IMR-90 (cell line): ENCODE measurements around the gene SLC66A2. TPM values are rescaled to one million over a fixed set of nuclear protein-coding genes. Genes with fewer than 3 reads are reported as not detected.

Experiments used
- ATAC-seq: fragments of 200-7000 bp; cut with Tn5 transposase; 2 replicates; pipeline ENCODE4 v1.9.1; 2020; ENCODE audit warnings: low read depth, mild to moderate bottlenecking, moderate library complexity
- BruUV-seq: library from RNA; stranded (reverse); fragments of 400-500 nt; replicated peaks from 2 replicates; lab custom pipeline; 2021; lab: Mats Ljungman, UMichigan
- CTCF ChIA-PET: fragments of 300-600 bp; formaldehyde crosslinking; extraction: SDS; loops from one replicate; lab custom pipeline; 2021; ENCODE audit warnings: antibody characterized with exemption; lab: Yijun Ruan, JAX
- POLR2A ChIA-PET: fragments of 300-600 bp; sonication (Branson Sonifier 250); formaldehyde crosslinking; loops from one replicate; lab custom pipeline; 2022; ENCODE audit warnings: antibody characterized with exemption; ENCODE audit not compliant: unreplicated experiment; lab: Charles Lee
- DNase-seq: peaks from one replicate; pipeline ENCODE4 v3.0.0; 2013
- H2AFZ ChIP-seq: replicated peaks from 2 replicates; pipeline ENCODE3; 2013; ENCODE audit warnings: low read length, mild to moderate bottlenecking; ENCODE audit not compliant: poor library complexity
- H2AK5ac ChIP-seq: 2 replicates; pipeline ENCODE4 v1.6.1; 2013; ENCODE audit warnings: low read depth, low read length, inconsistent platforms
- H2AK9ac ChIP-seq: replicated peaks from 2 replicates; pipeline ENCODE3; 2013; ENCODE audit warnings: mild to moderate bottlenecking, low read depth, low read length, moderate library complexity; ENCODE audit not compliant: poor library complexity
- H2BK120ac ChIP-seq: 2 replicates; pipeline ENCODE4 v1.6.1; 2013; ENCODE audit warnings: low read depth, low read length, inconsistent platforms
- H2BK15ac ChIP-seq: 3 replicates; pipeline ENCODE4 v1.6.1; 2013; ENCODE audit warnings: low read depth, low read length, inconsistent platforms
- H2BK20ac ChIP-seq: 2 replicates; pipeline ENCODE4 v1.6.1; 2013; ENCODE audit warnings: low read depth, mild to moderate bottlenecking, inconsistent platforms, low read length, moderate library complexity
- H2BK5ac ChIP-seq: 2 replicates; pipeline ENCODE4 v1.6.1; 2013; ENCODE audit warnings: mild to moderate bottlenecking, low read depth, low read length, inconsistent platforms; ENCODE audit not compliant: poor library complexity, severe bottlenecking
- H3K14ac ChIP-seq: replicated peaks from 2 replicates; pipeline ENCODE4 v1.6.1; 2013; ENCODE audit warnings: low read depth, low read length, inconsistent platforms
- H3K18ac ChIP-seq: 2 replicates; pipeline ENCODE4 v1.6.1; 2013; ENCODE audit warnings: low read depth, low read length, control low read depth
- H3K23ac ChIP-seq: 2 replicates; pipeline ENCODE4 v1.6.1; 2013; ENCODE audit warnings: low read depth, low read length, inconsistent platforms
- H3K27ac ChIP-seq: 2 replicates; pipeline ENCODE4 v1.5.1; 2013; ENCODE audit warnings: mild to moderate bottlenecking, control low read depth, low read length; ENCODE audit not compliant: insufficient read depth
- H3K27me3 ChIP-seq: 2 replicates; pipeline ENCODE4 v1.6.1; 2013; ENCODE audit warnings: low read length; ENCODE audit not compliant: control insufficient read depth, insufficient read depth
- H3K36me3 ChIP-seq: 2 replicates; pipeline ENCODE4 v1.6.1; 2013; ENCODE audit warnings: low read length, mixed read lengths; ENCODE audit not compliant: control insufficient read depth, insufficient read depth
- H3K4ac ChIP-seq: 2 replicates; pipeline ENCODE4 v1.6.1; 2013; ENCODE audit warnings: low read depth, low read length, inconsistent platforms
- H3K4me1 ChIP-seq: 2 replicates; pipeline ENCODE4 v1.6.1; 2013; ENCODE audit warnings: low read length, mixed read lengths; ENCODE audit not compliant: control insufficient read depth, insufficient read depth
- H3K4me2 ChIP-seq: 2 replicates; pipeline ENCODE4 v1.6.1; 2013; ENCODE audit warnings: low read depth, mild to moderate bottlenecking, control low read depth, low read length, moderate library complexity
- H3K4me3 ChIP-seq: 2 replicates; pipeline ENCODE4 v1.5.1; 2013; ENCODE audit warnings: low read depth, mild to moderate bottlenecking, control low read depth, low read length, moderate library complexity; ENCODE audit not compliant: insufficient read depth
- H3K56ac ChIP-seq: 2 replicates; pipeline ENCODE4 v1.6.1; 2013; ENCODE audit warnings: low read length, inconsistent platforms; ENCODE audit not compliant: insufficient read depth; ENCODE audit errors: extremely low read depth
- H3K79me1 ChIP-seq, 2 experiments: 2 replicates each; pipeline ENCODE4 v1.6.1; 2013; ENCODE audit warnings: low read length in 2 of 2, inconsistent platforms in 1 of 2, low read depth in 1 of 2
- H3K9ac ChIP-seq: 2 replicates; pipeline ENCODE4 v1.6.1; 2013; ENCODE audit warnings: low read depth, low read length, control low read depth
- H3K9me1 ChIP-seq: 2 replicates; pipeline ENCODE4 v1.6.1; 2013; ENCODE audit warnings: low read length, inconsistent platforms; ENCODE audit not compliant: insufficient read depth
- H3K9me3 ChIP-seq: 2 replicates; pipeline ENCODE4 v1.6.1; 2013; ENCODE audit warnings: low read length; ENCODE audit not compliant: control insufficient read depth, insufficient read depth
- H4K20me1 ChIP-seq: 2 replicates; pipeline ENCODE4 v1.6.1; 2013; ENCODE audit warnings: low read length, inconsistent platforms; ENCODE audit not compliant: insufficient read depth
- H4K5ac ChIP-seq: 2 replicates; pipeline ENCODE4 v1.6.1; 2013; ENCODE audit warnings: mild to moderate bottlenecking, low read depth, low read length, control low read depth
- H4K8ac ChIP-seq, 2 experiments: 2 replicates each; pipeline ENCODE4 v1.6.1; 2013; ENCODE audit warnings: low read depth in 2 of 2, low read length in 2 of 2, control low read depth in 1 of 2, inconsistent platforms in 1 of 2
- H4K91ac ChIP-seq: 2 replicates; pipeline ENCODE4 v1.6.1; 2013; ENCODE audit warnings: low read depth, low read length, inconsistent platforms; ENCODE audit not compliant: insufficient read depth
- CEBPB ChIP-seq: IDR thresholded peaks from 2 replicates; pipeline ENCODE4 v1.6.1; 2012; ENCODE audit warnings: low read depth, low read length, improper control_type of control experiment
- WGBS, 2 experiments: methylation state at CpG; one replicate each; pipeline versions ENCODE4 v1.1.5 to v1.1.7; 2013; ENCODE audit warnings: missing lambda C conversion rate in 2 of 2; ENCODE audit not compliant: insufficient read length in 1 of 2; ENCODE audit errors: extremely low coverage in 2 of 2; 5-methylcytosine and 5-hydroxymethylcytosine counted together
- dilution Hi-C: fragments of 300-500 bp; cut with HindIII; formaldehyde crosslinking; loops from one replicate; pipeline ENCODE4 v1.14.3; 2018; ENCODE audit warnings: low sequenced_read_pairs; ENCODE audit not compliant: unreplicated experiment
- in situ Hi-C: fragments of 300-500 bp; cut with MboI; formaldehyde crosslinking; loops from 3 replicates; pipeline ENCODE4 v1.14.3; 2019; ENCODE audit warnings: low sequenced_read_pairs, inconsistent platforms, mixed read lengths
- intact Hi-C: fragments of 100-400 bp; cut with micrococcal nuclease; formaldehyde crosslinking; loops from 2 replicates; pipeline ENCODE4 v1.10.0; 2022
- polyA plus RNA-seq, 3 experiments: library from polyadenylated mRNA; depleted of rRNA; stranded (reverse); fragments of >200 nt; gene quantifications; 2 replicates each; pipeline ENCODE4 v1.2.3, GENCODE V29; 2012; ENCODE audit warnings: low replicate concordance in 1 of 3
- total RNA-seq: library from RNA; depleted of rRNA; stranded (reverse); fragments of >200 nt; gene quantifications from 2 replicates; pipeline ENCODE4 v1.2.3, GENCODE V29; 2012

Gene SLC66A2
- total and polyA plus RNA-seq, 2 of the 4 experiments (the other 2 are of a cell fraction) = 17.6 to 23.5 TPM

GRCh38 chr18:79897940-79898625, 53.4 kb downstream of the SLC66A2 start:
- H2BK120ac ChIP-seq = no peak overlapping the region
- H4K5ac ChIP-seq = no peak overlapping the region
- no peak overlapping the region for H3K18ac ChIP-seq
- intact Hi-C loops (no loop called here), in situ Hi-C loops (no loop called here), dilution Hi-C loops (no loop called here)
- H3K4me3 ChIP-seq = no peak overlapping the region
- H2AK5ac ChIP-seq = no peak overlapping the region
- H2BK20ac ChIP-seq = no peak overlapping the region
- no peak overlapping the region for H4K91ac ChIP-seq
- H3K9ac ChIP-seq = no peak overlapping the region
- POLR2A ChIA-PET = no interaction called here
- no peaks in the 10 kb centered on the region for H3K9me1 ChIP-seq
- no peak overlapping the region for H4K8ac ChIP-seq
- H3K4me1 ChIP-seq = no peaks in the 10 kb centered on the region
- no peak for TF ChIP-seq CEBPB
- CTCF ChIA-PET = no interaction called here
- H4K20me1 ChIP-seq = no peaks in the 10 kb centered on the region; the same call in 1 of the 2 replicates
- H3K27ac ChIP-seq = no peak overlapping the region
- H2AFZ ChIP-seq = peak overlapping the region; percentile 32
- H3K23ac ChIP-seq = no peak overlapping the region
- 100% methylated on average over 2 of the region's 15 CpGs; no CpG with 5 or more reads in 1 of the 2 experiments for WGBS, 2 experiments
- H3K14ac ChIP-seq = no peak overlapping the region
- DNase-seq = no peak
- peaks cover 41% of the 10 kb centered on the region for H3K9me3 ChIP-seq
- H3K56ac ChIP-seq = no peak overlapping the region
- H3K4ac ChIP-seq = no peak overlapping the region
- ATAC-seq = no peak
- peak overlapping the region; percentile 72 for H2AK9ac ChIP-seq
- no peaks in the 10 kb centered on the region for H3K79me1 ChIP-seq
- no peak overlapping the region for H2BK15ac ChIP-seq
- no peaks in the 10 kb centered on the region for H3K27me3 ChIP-seq
- H3K4me2 ChIP-seq = no peak overlapping the region
- H3K36me3 ChIP-seq = peaks cover 19% of the 10 kb centered on the region
- H2BK5ac ChIP-seq = no peak overlapping the region
- BruUV-seq = no TSS peak
